Measurements from ENCODE around the gene SUN2. TPM values are rescaled to one million over a fixed set of nuclear protein-coding genes. Genes with fewer than 3 reads are reported as not detected.

Gene SUN2
- total and polyA plus RNA-seq, 2 of the 13 experiments (the other 11 are each of a cell fraction or from before 2014, with no cell fraction given), result 45.6 to 56.6 TPM

DNA sequence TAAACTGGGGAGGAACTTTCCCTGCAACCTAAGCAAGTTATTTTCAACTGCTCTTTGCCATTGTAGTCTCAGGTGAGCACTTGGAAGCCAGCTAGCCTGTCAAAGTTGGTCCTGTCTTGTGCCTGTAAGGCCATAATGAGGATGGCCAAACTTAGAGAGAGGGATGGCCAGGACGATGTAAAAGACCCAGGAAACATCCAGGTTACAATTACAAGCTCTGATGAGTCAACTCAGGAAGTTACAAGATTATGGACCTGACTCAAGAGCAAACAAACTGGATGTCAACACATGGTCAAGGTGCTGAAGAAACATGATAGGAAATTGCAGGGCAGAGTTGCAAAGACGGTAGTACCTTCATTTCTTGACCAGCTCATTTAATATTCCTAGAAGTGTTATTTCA, 48.5 kb downstream of the SUN2 start (continued):
- TF ChIP-seq, protein P1, sequence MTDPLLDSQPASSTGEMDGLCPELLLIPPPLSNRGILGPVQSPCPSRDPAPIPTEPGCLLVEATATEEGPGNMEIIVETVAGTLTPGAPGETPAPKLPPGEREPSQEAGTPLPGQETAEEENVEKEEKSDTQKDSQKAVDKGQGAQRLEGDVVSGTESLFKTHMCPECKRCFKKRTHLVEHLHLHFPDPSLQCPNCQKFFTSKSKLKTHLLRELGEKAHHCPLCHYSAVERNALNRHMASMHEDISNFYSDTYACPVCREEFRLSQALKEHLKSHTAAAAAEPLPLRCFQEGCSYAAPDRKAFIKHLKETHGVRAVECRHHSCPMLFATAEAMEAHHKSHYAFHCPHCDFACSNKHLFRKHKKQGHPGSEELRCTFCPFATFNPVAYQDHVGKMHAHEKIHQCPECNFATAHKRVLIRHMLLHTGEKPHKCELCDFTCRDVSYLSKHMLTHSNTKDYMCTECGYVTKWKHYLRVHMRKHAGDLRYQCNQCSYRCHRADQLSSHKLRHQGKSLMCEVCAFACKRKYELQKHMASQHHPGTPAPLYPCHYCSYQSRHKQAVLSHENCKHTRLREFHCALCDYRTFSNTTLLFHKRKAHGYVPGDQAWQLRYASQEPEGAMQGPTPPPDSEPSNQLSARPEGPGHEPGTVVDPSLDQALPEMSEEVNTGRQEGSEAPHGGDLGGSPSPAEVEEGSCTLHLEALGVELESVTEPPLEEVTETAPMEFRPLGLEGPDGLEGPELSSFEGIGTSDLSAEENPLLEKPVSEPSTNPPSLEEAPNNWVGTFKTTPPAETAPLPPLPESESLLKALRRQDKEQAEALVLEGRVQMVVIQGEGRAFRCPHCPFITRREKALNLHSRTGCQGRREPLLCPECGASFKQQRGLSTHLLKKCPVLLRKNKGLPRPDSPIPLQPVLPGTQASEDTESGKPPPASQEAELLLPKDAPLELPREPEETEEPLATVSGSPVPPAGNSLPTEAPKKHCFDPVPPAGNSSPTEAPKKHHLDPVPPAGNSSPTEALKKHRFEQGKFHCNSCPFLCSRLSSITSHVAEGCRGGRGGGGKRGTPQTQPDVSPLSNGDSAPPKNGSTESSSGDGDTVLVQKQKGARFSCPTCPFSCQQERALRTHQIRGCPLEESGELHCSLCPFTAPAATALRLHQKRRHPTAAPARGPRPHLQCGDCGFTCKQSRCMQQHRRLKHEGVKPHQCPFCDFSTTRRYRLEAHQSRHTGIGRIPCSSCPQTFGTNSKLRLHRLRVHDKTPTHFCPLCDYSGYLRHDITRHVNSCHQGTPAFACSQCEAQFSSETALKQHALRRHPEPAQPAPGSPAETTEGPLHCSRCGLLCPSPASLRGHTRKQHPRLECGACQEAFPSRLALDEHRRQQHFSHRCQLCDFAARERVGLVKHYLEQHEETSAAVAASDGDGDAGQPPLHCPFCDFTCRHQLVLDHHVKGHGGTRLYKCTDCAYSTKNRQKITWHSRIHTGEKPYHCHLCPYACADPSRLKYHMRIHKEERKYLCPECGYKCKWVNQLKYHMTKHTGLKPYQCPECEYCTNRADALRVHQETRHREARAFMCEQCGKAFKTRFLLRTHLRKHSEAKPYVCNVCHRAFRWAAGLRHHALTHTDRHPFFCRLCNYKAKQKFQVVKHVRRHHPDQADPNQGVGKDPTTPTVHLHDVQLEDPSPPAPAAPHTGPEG (CRISPR knock-in tag; IDR thresholded peaks at IDR 0.05), result no peak
- no peak for TF ChIP-seq ZNF382 (CRISPR knock-in tag; IDR thresholded peaks at IDR 0.05; ENCODE audit: borderline replicate concordance)
- no peak for TF ChIP-seq MEF2D (CRISPR knock-in tag; IDR thresholded peaks at IDR 0.05)
- no peak for TF ChIP-seq TP53 (CRISPR knock-in tag; conservative IDR thresholded peaks at IDR 0.05)
- peak; percentile 64 for TF ChIP-seq ELF1 (CRISPR knock-in tag; IDR thresholded peaks at IDR 0.05)
- TF ChIP-seq FOXK1 (CRISPR knock-in tag; IDR thresholded peaks at IDR 0.05; ENCODE audit: borderline replicate concordance, low read depth), result peak; percentile 63; the same call in 1 of the 2 replicates
- TF ChIP-seq, protein P2, sequence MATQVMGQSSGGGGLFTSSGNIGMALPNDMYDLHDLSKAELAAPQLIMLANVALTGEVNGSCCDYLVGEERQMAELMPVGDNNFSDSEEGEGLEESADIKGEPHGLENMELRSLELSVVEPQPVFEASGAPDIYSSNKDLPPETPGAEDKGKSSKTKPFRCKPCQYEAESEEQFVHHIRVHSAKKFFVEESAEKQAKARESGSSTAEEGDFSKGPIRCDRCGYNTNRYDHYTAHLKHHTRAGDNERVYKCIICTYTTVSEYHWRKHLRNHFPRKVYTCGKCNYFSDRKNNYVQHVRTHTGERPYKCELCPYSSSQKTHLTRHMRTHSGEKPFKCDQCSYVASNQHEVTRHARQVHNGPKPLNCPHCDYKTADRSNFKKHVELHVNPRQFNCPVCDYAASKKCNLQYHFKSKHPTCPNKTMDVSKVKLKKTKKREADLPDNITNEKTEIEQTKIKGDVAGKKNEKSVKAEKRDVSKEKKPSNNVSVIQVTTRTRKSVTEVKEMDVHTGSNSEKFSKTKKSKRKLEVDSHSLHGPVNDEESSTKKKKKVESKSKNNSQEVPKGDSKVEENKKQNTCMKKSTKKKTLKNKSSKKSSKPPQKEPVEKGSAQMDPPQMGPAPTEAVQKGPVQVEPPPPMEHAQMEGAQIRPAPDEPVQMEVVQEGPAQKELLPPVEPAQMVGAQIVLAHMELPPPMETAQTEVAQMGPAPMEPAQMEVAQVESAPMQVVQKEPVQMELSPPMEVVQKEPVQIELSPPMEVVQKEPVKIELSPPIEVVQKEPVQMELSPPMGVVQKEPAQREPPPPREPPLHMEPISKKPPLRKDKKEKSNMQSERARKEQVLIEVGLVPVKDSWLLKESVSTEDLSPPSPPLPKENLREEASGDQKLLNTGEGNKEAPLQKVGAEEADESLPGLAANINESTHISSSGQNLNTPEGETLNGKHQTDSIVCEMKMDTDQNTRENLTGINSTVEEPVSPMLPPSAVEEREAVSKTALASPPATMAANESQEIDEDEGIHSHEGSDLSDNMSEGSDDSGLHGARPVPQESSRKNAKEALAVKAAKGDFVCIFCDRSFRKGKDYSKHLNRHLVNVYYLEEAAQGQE (IDR thresholded peaks at IDR 0.05; ENCODE audit: borderline replicate concordance in 1 of 2, low read depth in 1 of 2, low read length in 2 of 2), result no peak
- TF ChIP-seq, protein P3, sequence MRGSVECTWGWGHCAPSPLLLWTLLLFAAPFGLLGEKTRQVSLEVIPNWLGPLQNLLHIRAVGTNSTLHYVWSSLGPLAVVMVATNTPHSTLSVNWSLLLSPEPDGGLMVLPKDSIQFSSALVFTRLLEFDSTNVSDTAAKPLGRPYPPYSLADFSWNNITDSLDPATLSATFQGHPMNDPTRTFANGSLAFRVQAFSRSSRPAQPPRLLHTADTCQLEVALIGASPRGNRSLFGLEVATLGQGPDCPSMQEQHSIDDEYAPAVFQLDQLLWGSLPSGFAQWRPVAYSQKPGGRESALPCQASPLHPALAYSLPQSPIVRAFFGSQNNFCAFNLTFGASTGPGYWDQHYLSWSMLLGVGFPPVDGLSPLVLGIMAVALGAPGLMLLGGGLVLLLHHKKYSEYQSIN (CRISPR knock-in tag; IDR thresholded peaks at IDR 0.05; ENCODE audit: borderline replicate concordance), result no peak
- TF ChIP-seq, protein P4, sequence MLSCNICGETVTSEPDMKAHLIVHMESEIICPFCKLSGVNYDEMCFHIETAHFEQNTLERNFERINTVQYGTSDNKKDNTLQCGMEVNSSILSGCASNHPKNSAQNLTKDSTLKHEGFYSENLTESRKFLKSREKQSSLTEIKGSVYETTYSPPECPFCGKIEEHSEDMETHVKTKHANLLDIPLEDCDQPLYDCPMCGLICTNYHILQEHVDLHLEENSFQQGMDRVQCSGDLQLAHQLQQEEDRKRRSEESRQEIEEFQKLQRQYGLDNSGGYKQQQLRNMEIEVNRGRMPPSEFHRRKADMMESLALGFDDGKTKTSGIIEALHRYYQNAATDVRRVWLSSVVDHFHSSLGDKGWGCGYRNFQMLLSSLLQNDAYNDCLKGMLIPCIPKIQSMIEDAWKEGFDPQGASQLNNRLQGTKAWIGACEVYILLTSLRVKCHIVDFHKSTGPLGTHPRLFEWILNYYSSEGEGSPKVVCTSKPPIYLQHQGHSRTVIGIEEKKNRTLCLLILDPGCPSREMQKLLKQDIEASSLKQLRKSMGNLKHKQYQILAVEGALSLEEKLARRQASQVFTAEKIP (CRISPR knock-in tag; IDR thresholded peaks at IDR 0.05; ENCODE audit: borderline replicate concordance), result no peak
- no peak for TF ChIP-seq TCF7 (IDR thresholded peaks at IDR 0.05; ENCODE audit: low read depth)
- TF ChIP-seq ZNF530 (CRISPR knock-in tag; IDR thresholded peaks at IDR 0.05; ENCODE audit: low read depth), result no peak
- TF ChIP-seq RARA (CRISPR knock-in tag; IDR thresholded peaks at IDR 0.05), result peak; percentile 91
- no peak for TF ChIP-seq SALL2 (CRISPR knock-in tag; IDR thresholded peaks at IDR 0.05)
- TF ChIP-seq, protein P5, sequence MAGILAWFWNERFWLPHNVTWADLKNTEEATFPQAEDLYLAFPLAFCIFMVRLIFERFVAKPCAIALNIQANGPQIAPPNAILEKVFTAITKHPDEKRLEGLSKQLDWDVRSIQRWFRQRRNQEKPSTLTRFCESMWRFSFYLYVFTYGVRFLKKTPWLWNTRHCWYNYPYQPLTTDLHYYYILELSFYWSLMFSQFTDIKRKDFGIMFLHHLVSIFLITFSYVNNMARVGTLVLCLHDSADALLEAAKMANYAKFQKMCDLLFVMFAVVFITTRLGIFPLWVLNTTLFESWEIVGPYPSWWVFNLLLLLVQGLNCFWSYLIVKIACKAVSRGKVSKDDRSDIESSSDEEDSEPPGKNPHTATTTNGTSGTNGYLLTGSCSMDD (CRISPR knock-in tag; IDR thresholded peaks at IDR 0.05), result no peak
- peak; percentile 32; the same call in 1 of the 2 replicates for TF ChIP-seq MEIS1 (CRISPR knock-in tag; IDR thresholded peaks at IDR 0.05; ENCODE audit: borderline replicate concordance)
- TF ChIP-seq ZNF776 (CRISPR knock-in tag; IDR thresholded peaks at IDR 0.05), result no peak

Data from HepG2 (cell line).